ENCODE measurements around the gene FOXN4. TPM values are rescaled to one million over a fixed set of nuclear protein-coding genes. Genes with fewer than 3 reads are reported as not detected.

Gene FOXN4
- total RNA-seq, 2 donors from 2014 or later = not detected

- no peaks in the 10 kb centered on the region for H3K9me3 ChIP-seq
- peaks cover 0 to 12% of the 10 kb centered on the region in 2 donors for H3K4me1 ChIP-seq
Observed at GRCh38 chr12:109290061-109290460, 19.0 kb downstream of the FOXN4 start.

GRCh38 chr12:109289551-109289950 is 19.5 kb downstream of the FOXN4 start:
- no peak overlapping the region for H3K4me3 ChIP-seq
- H3K27me3 ChIP-seq = no peaks in the 10 kb centered on the region
- no peaks in the 10 kb centered on the region for H3K9me3 ChIP-seq
- H3K4me1 ChIP-seq = peaks cover 0 to 12% of the 10 kb centered on the region in 2 donors
- TF ChIP-seq CTCF (IDR thresholded peaks at IDR 0.05) = no peak
- no peak for DNase-seq (ENCODE audit: low spot score)
- H3K27ac ChIP-seq = no peak overlapping the region
- no peaks in the 10 kb centered on the region for H3K36me3 ChIP-seq

More at GRCh38 chr12:109290061-109290460, 19.0 kb downstream of the FOXN4 start:
- H3K36me3 ChIP-seq = no peaks in the 10 kb centered on the region
- no peak overlapping the region for H3K27ac ChIP-seq
- H3K4me3 ChIP-seq = no peak overlapping the region
- TF ChIP-seq CTCF (IDR thresholded peaks at IDR 0.05) = no peak
- no peaks in the 10 kb centered on the region for H3K27me3 ChIP-seq
- DNase-seq (ENCODE audit: low spot score) = no peak

GRCh38 chr12:109289004-109289403 is 20.1 kb downstream of the FOXN4 start:
- no peak overlapping the region for H3K27ac ChIP-seq
- no peak overlapping the region for H3K4me3 ChIP-seq
- no peaks in the 10 kb centered on the region for H3K36me3 ChIP-seq
- peaks cover 0 to 12% of the 10 kb centered on the region in 2 donors for H3K4me1 ChIP-seq
- no peak for TF ChIP-seq CTCF (IDR thresholded peaks at IDR 0.05)
- H3K9me3 ChIP-seq = no peaks in the 10 kb centered on the region
- no peak for DNase-seq (ENCODE audit: low spot score)
- H3K27me3 ChIP-seq = no peaks in the 10 kb centered on the region

GRCh38 chr12:109288571-109288970 is 20.5 kb downstream of the FOXN4 start:
- no peak overlapping the region for H3K27ac ChIP-seq
- no peak for DNase-seq (ENCODE audit: low spot score)
- H3K27me3 ChIP-seq = no peaks in the 10 kb centered on the region
- no peaks in the 10 kb centered on the region for H3K9me3 ChIP-seq
- no peak for TF ChIP-seq CTCF (IDR thresholded peaks at IDR 0.05)
- H3K4me3 ChIP-seq = no peak overlapping the region
- H3K4me1 ChIP-seq = peaks cover 0 to 12% of the 10 kb centered on the region in 2 donors
- H3K36me3 ChIP-seq = no peaks in the 10 kb centered on the region

GRCh38 chr12:109287811-109288469 is 21.1 kb downstream of the FOXN4 start:
- Histone ChIP-seq H3K4me1 (peaks cover 0 to 12% of the 10 kb centered on the region in 2 donors), H3K9me3 (no peaks in the 10 kb centered on the region), H3K27me3 (no peaks in the 10 kb centered on the region), H3K27ac (no peak overlapping the region), H3K36me3 (no peaks in the 10 kb centered on the region), H3K4me3 (no peak overlapping the region)
- TF ChIP-seq CTCF (IDR thresholded peaks at IDR 0.05) = no peak
- no peak for DNase-seq (ENCODE audit: low spot score)

- no peaks in the 10 kb centered on the region for H3K27me3 ChIP-seq
- no peak overlapping the region for H3K4me3 ChIP-seq
- H3K9me3 ChIP-seq = no peaks in the 10 kb centered on the region
- H3K4me1 ChIP-seq = peaks cover 0 to 11% of the 10 kb centered on the region in 2 donors
- no peak overlapping the region for H3K27ac ChIP-seq
- no peak for TF ChIP-seq CTCF (IDR thresholded peaks at IDR 0.05)
- DNase-seq (ENCODE audit: low spot score) = no peak
- H3K36me3 ChIP-seq = no peaks in the 10 kb centered on the region
Observed at GRCh38 chr12:109287181-109287580, 21.9 kb downstream of the FOXN4 start.
